Naive thymus-derived CD4-positive, alpha-beta T cell (primary cell): ENCODE data around the gene BPNT1. TPM values are rescaled to one million over a fixed set of nuclear protein-coding genes. Genes with fewer than 3 reads are reported as not detected.

Experiments used
- ATAC-seq: fragments of 150-1000 bp; cut with Tn5 transposase; 2 replicates; pipeline ENCODE4 v1.10.0; 2021; ENCODE audit warnings: mild to moderate bottlenecking, moderate library complexity
- CTCF ChIA-PET: fragments of 350-600 bp; sonication (Branson Sonifier 250); formaldehyde crosslinking; loops from one replicate; lab custom pipeline; 2021; ENCODE audit warnings: antibody characterized with exemption; lab: Charles Lee
- POLR2A ChIA-PET: fragments of 350-600 bp; sonication (Branson Sonifier 250); formaldehyde crosslinking; loops from one replicate; lab custom pipeline; 2021; ENCODE audit warnings: antibody characterized with exemption, inconsistent platforms; lab: Charles Lee
- DNase-seq, 9 donors: peaks; one replicate each; pipeline versions ENCODE4 v3.0.0 to v3.0.0-alpha.2; 2020 to 2022; ENCODE audit warnings: mixed read lengths in 1 of 9
- H3K27ac ChIP-seq: one replicate; pipeline ENCODE4 v1.7.0; 2013; ENCODE audit warnings: mild to moderate bottlenecking, low read depth, low read length, moderate library complexity
- H3K27me3 ChIP-seq, 2 donors: one replicate each; pipeline ENCODE4 v1.7.0; 2013; ENCODE audit warnings: low read length in 2 of 2, mild to moderate bottlenecking in 2 of 2, moderate library complexity in 2 of 2; ENCODE audit not compliant: control insufficient read depth in 2 of 2, insufficient read depth in 2 of 2
- H3K36me3 ChIP-seq, 3 experiments: 1 replicate in 2 of 3; 2 replicates in 1 of 3; pipeline ENCODE4 v1.7.0; 2013; ENCODE audit warnings: low read length in 3 of 3, mild to moderate bottlenecking in 3 of 3, moderate library complexity in 1 of 3; ENCODE audit not compliant: insufficient read depth in 3 of 3, control insufficient read depth in 2 of 3
- H3K4me1 ChIP-seq, 2 donors: one replicate each; pipeline ENCODE4 v1.7.0; 2013; ENCODE audit warnings: low read length in 2 of 2, mild to moderate bottlenecking in 2 of 2, moderate library complexity in 1 of 2; ENCODE audit not compliant: control insufficient read depth in 2 of 2, insufficient read depth in 2 of 2
- H3K4me3 ChIP-seq: 2 replicates; pipeline ENCODE4 v1.7.0; 2013; ENCODE audit warnings: mild to moderate bottlenecking, low read length
- H3K9me3 ChIP-seq, 3 experiments: 1 replicate in 2 of 3; 2 replicates in 1 of 3; pipeline ENCODE4 v1.7.0; 2013; ENCODE audit warnings: low read length in 3 of 3; ENCODE audit not compliant: control insufficient read depth in 2 of 3
- H3K27ac Mint-ChIP-seq, 9 donors: one replicate each; pipeline ENCODE4 v1.8.0; 2020 to 2022; ENCODE audit warnings: mixed read lengths in 9 of 9, mild to moderate bottlenecking in 8 of 9, moderate library complexity in 5 of 9, inconsistent platforms in 2 of 9
- H3K27me3 Mint-ChIP-seq, 5 donors: one replicate each; pipeline ENCODE4 v1.8.0; 2021 to 2022; ENCODE audit warnings: mixed read lengths in 5 of 5, mild to moderate bottlenecking in 1 of 5
- H3K36me3 Mint-ChIP-seq, 5 donors: one replicate each; pipeline ENCODE4 v1.8.0; 2020 to 2022; ENCODE audit warnings: mixed read lengths in 5 of 5, mild to moderate bottlenecking in 3 of 5, inconsistent platforms in 1 of 5
- H3K4me1 Mint-ChIP-seq, 7 donors: one replicate each; pipeline ENCODE4 v1.8.0; 2020 to 2022; ENCODE audit warnings: mixed read lengths in 7 of 7, mild to moderate bottlenecking in 3 of 7, inconsistent platforms in 1 of 7
- H3K4me3 Mint-ChIP-seq, 10 donors: one replicate each; pipeline ENCODE4 v1.8.0; 2020 to 2022; ENCODE audit warnings: mild to moderate bottlenecking in 10 of 10, mixed read lengths in 10 of 10, moderate library complexity in 6 of 10, inconsistent platforms in 2 of 10
- H3K9me3 Mint-ChIP-seq, 11 donors: one replicate each; pipeline ENCODE4 v1.8.0; 2020 to 2022; ENCODE audit warnings: mixed read lengths in 11 of 11, mild to moderate bottlenecking in 4 of 11, inconsistent platforms in 1 of 11, moderate library complexity in 1 of 11
- intact Hi-C, 2 donors: fragments of 100-400 bp; cut with micrococcal nuclease; formaldehyde crosslinking; loops; one replicate each; pipeline ENCODE4 v1.15.1; 2023
- polyA plus RNA-seq, 2 donors: library from polyadenylated mRNA; unstranded; fragments of 300-500 nt; fragmentation: Illumina TruSeq; gene quantifications; one replicate each; pipeline ENCODE4 v1.2.3, GENCODE V29; 2021
- total RNA-seq, 6 experiments: library from RNA in 5 of 6; stranded (reverse) in 5 of 6; gene quantifications; 1 replicate in 5 of 6; 2 replicates in 1 of 6; pipeline ENCODE4 v1.2.3 and lab custom pipeline; 2021 to 2026

Gene BPNT1
- total and polyA plus RNA-seq, 7 experiments from 2014 or later: 5.5 to 25.2 (median 19.2) TPM

GRCh38 chr1:220031287-220031686 is 58.3 kb downstream of the BPNT1 start:
- no peaks in the 10 kb centered on the region for H3K9me3 Mint-ChIP-seq
- DNase-seq: no peak
- H3K4me1 Mint-ChIP-seq: peaks cover 0 to 10% (median 6%) of the 10 kb centered on the region in 7 donors
- Histone ChIP-seq H3K36me3 (peaks cover 14 to 60% (median 18%) of the 10 kb centered on the region in 3 experiments), H3K27me3 (no peaks in the 10 kb centered on the region), H3K27ac (no peak overlapping the region), H3K4me1 (no peaks in the 10 kb centered on the region), H3K9me3 (no peaks in the 10 kb centered on the region), H3K4me3 (no peak overlapping the region)
- no peaks in the 10 kb centered on the region for H3K27me3 Mint-ChIP-seq
- H3K36me3 Mint-ChIP-seq: peaks cover 0 to 48% (median 31%) of the 10 kb centered on the region in 5 donors
- ChIA-PET POLR2A (no interaction called here), CTCF (interaction anchor here (0.7 kb wide), 1 partner anchor 40 kb away, joined by 5 read pairs; no protein-coding TSS in a partner anchor)
- intact Hi-C loops: no loop called here
- ATAC-seq: no peak
- peak overlapping the region in 1 of 9 donors; percentile 22 for H3K27ac Mint-ChIP-seq
- no peak overlapping the region for H3K4me3 Mint-ChIP-seq

GRCh38 chr1:220028346-220028895 is 61.2 kb downstream of the BPNT1 start:
- Mint-ChIP-seq H3K4me1 (peaks cover 0 to 7% (median 0%) of the 10 kb centered on the region in 7 donors), H3K9me3 (no peaks in the 10 kb centered on the region), H3K36me3 (peaks cover 0 to 56% (median 43%) of the 10 kb centered on the region in 5 donors), H3K27ac (peak overlapping the region in 1 of 9 donors; percentile 14), H3K4me3 (no peak overlapping the region), H3K27me3 (no peaks in the 10 kb centered on the region)
- Histone ChIP-seq H3K4me1 (no peaks in the 10 kb centered on the region), H3K9me3 (no peaks in the 10 kb centered on the region), H3K4me3 (no peak overlapping the region), H3K27me3 (no peaks in the 10 kb centered on the region), H3K27ac (no peak overlapping the region), H3K36me3 (peaks cover 12 to 72% (median 14%) of the 10 kb centered on the region in 3 experiments)
- CTCF ChIA-PET: no interaction called here
- intact Hi-C loops: no loop called here
- POLR2A ChIA-PET: no interaction called here
- DNase-seq: no peak
- no peak for ATAC-seq

GRCh38 chr1:220019071-220019470 is 70.5 kb downstream of the BPNT1 start:
- no peak overlapping the region for H3K27ac Mint-ChIP-seq
- intact Hi-C loops: no loop called here
- no peak for ATAC-seq
- Histone ChIP-seq H3K27ac (no peak overlapping the region), H3K36me3 (peaks cover 15 to 86% (median 25%) of the 10 kb centered on the region in 3 experiments), H3K9me3 (no peaks in the 10 kb centered on the region), H3K4me1 (no peaks in the 10 kb centered on the region), H3K4me3 (no peak overlapping the region), H3K27me3 (no peaks in the 10 kb centered on the region)
- peaks cover 18 to 62% (median 35%) of the 10 kb centered on the region in 5 donors for H3K36me3 Mint-ChIP-seq
- H3K4me3 Mint-ChIP-seq: no peak overlapping the region
- H3K9me3 Mint-ChIP-seq: no peaks in the 10 kb centered on the region
- no peaks in the 10 kb centered on the region for H3K27me3 Mint-ChIP-seq
- DNase-seq: no peak
- H3K4me1 Mint-ChIP-seq: peaks cover 1 to 21% (median 4%) of the 10 kb centered on the region in 7 donors
- ChIA-PET CTCF (no interaction called here), POLR2A (no interaction called here)

- DNase-seq (no peak), ATAC-seq (no peak)
- Histone ChIP-seq H3K4me1 (no peaks in the 10 kb centered on the region), H3K27me3 (no peaks in the 10 kb centered on the region), H3K36me3 (peaks cover 10 to 89% (median 15%) of the 10 kb centered on the region in 3 experiments), H3K4me3 (no peak overlapping the region), H3K9me3 (no peaks in the 10 kb centered on the region), H3K27ac (no peak overlapping the region)
- peak overlapping the region in 3 of 9 donors; percentile 24 to 79 (median 66) for H3K27ac Mint-ChIP-seq
- intact Hi-C loops: no loop called here
- H3K9me3 Mint-ChIP-seq: no peaks in the 10 kb centered on the region
- ChIA-PET CTCF (interaction anchor here (0.7 kb wide), 1 partner anchor 22 kb away, joined by 3 read pairs; no protein-coding TSS in a partner anchor), POLR2A (interaction anchor here (0.6 to 1.2 kb wide), 2 partner anchors 9 to 614 kb away, joined by 3 to 4 read pairs; no protein-coding TSS in a partner anchor)
- peak overlapping the region in 1 of 10 donors; percentile 43 for H3K4me3 Mint-ChIP-seq
- no peaks in the 10 kb centered on the region for H3K27me3 Mint-ChIP-seq
- H3K36me3 Mint-ChIP-seq: peaks cover 16 to 60% (median 26%) of the 10 kb centered on the region in 5 donors
- peaks cover 0 to 34% (median 8%) of the 10 kb centered on the region in 7 donors for H3K4me1 Mint-ChIP-seq
Observed at GRCh38 chr1:220013497-220013896, 76.1 kb downstream of the BPNT1 start.

GRCh38 chr1:220012259-220012658 is 77.3 kb downstream of the BPNT1 start:
- ChIA-PET POLR2A (interaction anchor here (0.6 to 1.2 kb wide), 2 partner anchors 10 to 17 kb away, joined by 3 to 4 read pairs; no protein-coding TSS in a partner anchor), CTCF (no interaction called here)
- no peaks in the 10 kb centered on the region for H3K27me3 Mint-ChIP-seq
- Histone ChIP-seq H3K27ac (no peak overlapping the region), H3K27me3 (no peaks in the 10 kb centered on the region), H3K36me3 (peaks cover under 1 to 87% (median 5%) of the 10 kb centered on the region in 3 experiments), H3K4me1 (no peaks in the 10 kb centered on the region), H3K4me3 (no peak overlapping the region), H3K9me3 (no peaks in the 10 kb centered on the region)
- intact Hi-C loops: no loop called here
- H3K36me3 Mint-ChIP-seq: peaks cover 17 to 55% (median 28%) of the 10 kb centered on the region in 5 donors
- H3K9me3 Mint-ChIP-seq: no peaks in the 10 kb centered on the region
- no peak overlapping the region for H3K4me3 Mint-ChIP-seq
- DNase-seq (no peak), ATAC-seq (no peak)
- H3K4me1 Mint-ChIP-seq: peaks cover 0 to 34% (median 8%) of the 10 kb centered on the region in 7 donors
- peak overlapping the region in 2 of 9 donors; percentile 4 to 37 for H3K27ac Mint-ChIP-seq

- DNase-seq (no peak), ATAC-seq (no peak)
- no peaks in the 10 kb centered on the region for H3K9me3 ChIP-seq
- H3K27ac ChIP-seq: no peak overlapping the region
- peaks cover 0 to 85% (median 5%) of the 10 kb centered on the region in 3 experiments for H3K36me3 ChIP-seq
- intact Hi-C loops: no loop called here
- no peaks in the 10 kb centered on the region for H3K27me3 ChIP-seq
- CTCF ChIA-PET: no interaction called here
- H3K9me3 Mint-ChIP-seq: no peaks in the 10 kb centered on the region
- H3K4me3 Mint-ChIP-seq: no peak overlapping the region
- POLR2A ChIA-PET: no interaction called here
- H3K27ac Mint-ChIP-seq: peak overlapping the region in 1 of 9 donors; percentile 37
- H3K36me3 Mint-ChIP-seq: peaks cover 20 to 57% (median 29%) of the 10 kb centered on the region in 5 donors
- no peaks in the 10 kb centered on the region for H3K27me3 Mint-ChIP-seq
- no peaks in the 10 kb centered on the region for H3K4me1 ChIP-seq
- H3K4me1 Mint-ChIP-seq: peaks cover 0 to 34% (median 8%) of the 10 kb centered on the region in 7 donors
- no peak overlapping the region for H3K4me3 ChIP-seq
Observed at GRCh38 chr1:220011620-220012019, 78.0 kb downstream of the BPNT1 start.
